ENCODE measurements around the gene LEKR1. TPM values are rescaled to one million over a fixed set of nuclear protein-coding genes. Genes with fewer than 3 reads are reported as not detected.

LEKR1 gene
- total and polyA plus RNA-seq, 2 of the 13 experiments (the other 11 are each of a cell fraction or from before 2014, with no cell fraction given): 0.49 to 1.5 TPM

DNA sequence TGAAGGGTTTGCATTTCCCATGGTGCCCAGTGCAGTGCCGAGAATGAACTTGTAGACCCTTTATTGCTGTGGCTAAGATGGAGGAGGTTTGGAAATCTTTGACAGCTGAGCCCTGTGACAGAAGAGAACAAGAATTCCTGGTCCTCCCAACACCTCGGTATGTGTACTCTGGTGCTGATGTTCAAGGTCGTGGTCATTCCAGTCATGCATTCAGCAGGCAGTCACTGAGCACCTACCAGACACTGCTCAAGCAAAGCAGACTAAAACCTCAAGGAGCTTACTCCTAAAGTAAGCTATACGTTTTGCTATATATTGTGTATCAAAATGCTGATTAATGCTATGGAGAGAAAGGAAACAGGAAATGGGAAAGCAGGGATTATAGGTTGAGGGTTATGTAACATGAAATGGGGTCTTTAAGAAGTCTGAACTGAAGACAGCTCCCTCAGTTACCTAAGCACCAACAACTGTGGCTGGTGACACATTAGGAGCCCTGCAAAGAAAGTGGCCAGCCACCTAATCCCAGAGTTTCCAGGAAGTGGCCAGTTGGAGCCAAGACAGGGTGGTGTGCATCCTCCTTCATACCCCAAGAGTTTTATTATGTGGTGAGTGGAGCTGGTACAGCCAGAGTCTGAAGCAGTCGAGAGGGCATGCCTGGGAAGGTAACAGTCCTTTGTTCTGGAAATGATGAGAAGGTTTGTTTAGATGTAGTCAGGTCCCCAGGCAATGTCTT lies 268.8 kb downstream of the LEKR1 start (continued):
- TF ChIP-seq TFE3 (CRISPR knock-in tag; IDR thresholded peaks at IDR 0.05) (no peak), ZNF354B (CRISPR knock-in tag; IDR thresholded peaks at IDR 0.05) (no peak), GATA4 (IDR thresholded peaks at IDR 0.05; ENCODE audit: borderline replicate concordance, low read depth) (no peak), RXRA (CRISPR knock-in tag; IDR thresholded peaks at IDR 0.05) (no peak; the same call in 1 of the 2 replicates), NR2C2 (CRISPR knock-in tag; IDR thresholded peaks at IDR 0.05; ENCODE audit: borderline replicate concordance) (no peak), NCOR1 (IDR thresholded peaks at IDR 0.05; ENCODE audit: borderline replicate concordance, low read length) (peak; percentile 54; the same call in 1 of the 2 replicates), KLF12 (CRISPR knock-in tag; IDR thresholded peaks at IDR 0.05; ENCODE audit: borderline replicate concordance) (peak; percentile 44; the same call in 1 of the 2 replicates), POLR2A (IDR thresholded peaks at IDR 0.05; ENCODE audit: insufficient read depth in 1 of 2, low read depth in 2 of 2, low read length in 2 of 2) (no peak), ZNF737 (CRISPR knock-in tag; IDR thresholded peaks at IDR 0.05; ENCODE audit: borderline replicate concordance) (no peak), ZNF501 (CRISPR knock-in tag; IDR thresholded peaks at IDR 0.05) (peak; percentile 36; the same call in 1 of the 2 replicates), SCMH1 (CRISPR knock-in tag; IDR thresholded peaks at IDR 0.05; ENCODE audit: borderline replicate concordance) (no peak), RBFOX2 (IDR thresholded peaks at IDR 0.05; ENCODE audit: low read depth, low read length) (no peak), ZNF282 (IDR thresholded peaks at IDR 0.05; ENCODE audit: partially characterized antibody) (no peak)
- TF ChIP-seq, protein P1, sequence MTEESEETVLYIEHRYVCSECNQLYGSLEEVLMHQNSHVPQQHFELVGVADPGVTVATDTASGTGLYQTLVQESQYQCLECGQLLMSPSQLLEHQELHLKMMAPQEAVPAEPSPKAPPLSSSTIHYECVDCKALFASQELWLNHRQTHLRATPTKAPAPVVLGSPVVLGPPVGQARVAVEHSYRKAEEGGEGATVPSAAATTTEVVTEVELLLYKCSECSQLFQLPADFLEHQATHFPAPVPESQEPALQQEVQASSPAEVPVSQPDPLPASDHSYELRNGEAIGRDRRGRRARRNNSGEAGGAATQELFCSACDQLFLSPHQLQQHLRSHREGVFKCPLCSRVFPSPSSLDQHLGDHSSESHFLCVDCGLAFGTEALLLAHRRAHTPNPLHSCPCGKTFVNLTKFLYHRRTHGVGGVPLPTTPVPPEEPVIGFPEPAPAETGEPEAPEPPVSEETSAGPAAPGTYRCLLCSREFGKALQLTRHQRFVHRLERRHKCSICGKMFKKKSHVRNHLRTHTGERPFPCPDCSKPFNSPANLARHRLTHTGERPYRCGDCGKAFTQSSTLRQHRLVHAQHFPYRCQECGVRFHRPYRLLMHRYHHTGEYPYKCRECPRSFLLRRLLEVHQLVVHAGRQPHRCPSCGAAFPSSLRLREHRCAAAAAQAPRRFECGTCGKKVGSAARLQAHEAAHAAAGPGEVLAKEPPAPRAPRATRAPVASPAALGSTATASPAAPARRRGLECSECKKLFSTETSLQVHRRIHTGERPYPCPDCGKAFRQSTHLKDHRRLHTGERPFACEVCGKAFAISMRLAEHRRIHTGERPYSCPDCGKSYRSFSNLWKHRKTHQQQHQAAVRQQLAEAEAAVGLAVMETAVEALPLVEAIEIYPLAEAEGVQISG (CRISPR knock-in tag; IDR thresholded peaks at IDR 0.05): no peak
- TF ChIP-seq, protein P2, sequence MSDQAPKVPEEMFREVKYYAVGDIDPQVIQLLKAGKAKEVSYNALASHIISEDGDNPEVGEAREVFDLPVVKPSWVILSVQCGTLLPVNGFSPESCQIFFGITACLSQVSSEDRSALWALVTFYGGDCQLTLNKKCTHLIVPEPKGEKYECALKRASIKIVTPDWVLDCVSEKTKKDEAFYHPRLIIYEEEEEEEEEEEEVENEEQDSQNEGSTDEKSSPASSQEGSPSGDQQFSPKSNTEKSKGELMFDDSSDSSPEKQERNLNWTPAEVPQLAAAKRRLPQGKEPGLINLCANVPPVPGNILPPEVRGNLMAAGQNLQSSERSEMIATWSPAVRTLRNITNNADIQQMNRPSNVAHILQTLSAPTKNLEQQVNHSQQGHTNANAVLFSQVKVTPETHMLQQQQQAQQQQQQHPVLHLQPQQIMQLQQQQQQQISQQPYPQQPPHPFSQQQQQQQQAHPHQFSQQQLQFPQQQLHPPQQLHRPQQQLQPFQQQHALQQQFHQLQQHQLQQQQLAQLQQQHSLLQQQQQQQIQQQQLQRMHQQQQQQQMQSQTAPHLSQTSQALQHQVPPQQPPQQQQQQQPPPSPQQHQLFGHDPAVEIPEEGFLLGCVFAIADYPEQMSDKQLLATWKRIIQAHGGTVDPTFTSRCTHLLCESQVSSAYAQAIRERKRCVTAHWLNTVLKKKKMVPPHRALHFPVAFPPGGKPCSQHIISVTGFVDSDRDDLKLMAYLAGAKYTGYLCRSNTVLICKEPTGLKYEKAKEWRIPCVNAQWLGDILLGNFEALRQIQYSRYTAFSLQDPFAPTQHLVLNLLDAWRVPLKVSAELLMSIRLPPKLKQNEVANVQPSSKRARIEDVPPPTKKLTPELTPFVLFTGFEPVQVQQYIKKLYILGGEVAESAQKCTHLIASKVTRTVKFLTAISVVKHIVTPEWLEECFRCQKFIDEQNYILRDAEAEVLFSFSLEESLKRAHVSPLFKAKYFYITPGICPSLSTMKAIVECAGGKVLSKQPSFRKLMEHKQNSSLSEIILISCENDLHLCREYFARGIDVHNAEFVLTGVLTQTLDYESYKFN (CRISPR knock-in tag; conservative IDR thresholded peaks at IDR 0.05): peak; percentile 81
- TF ChIP-seq, protein P3, sequence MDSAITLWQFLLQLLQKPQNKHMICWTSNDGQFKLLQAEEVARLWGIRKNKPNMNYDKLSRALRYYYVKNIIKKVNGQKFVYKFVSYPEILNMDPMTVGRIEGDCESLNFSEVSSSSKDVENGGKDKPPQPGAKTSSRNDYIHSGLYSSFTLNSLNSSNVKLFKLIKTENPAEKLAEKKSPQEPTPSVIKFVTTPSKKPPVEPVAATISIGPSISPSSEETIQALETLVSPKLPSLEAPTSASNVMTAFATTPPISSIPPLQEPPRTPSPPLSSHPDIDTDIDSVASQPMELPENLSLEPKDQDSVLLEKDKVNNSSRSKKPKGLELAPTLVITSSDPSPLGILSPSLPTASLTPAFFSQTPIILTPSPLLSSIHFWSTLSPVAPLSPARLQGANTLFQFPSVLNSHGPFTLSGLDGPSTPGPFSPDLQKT (CRISPR knock-in tag; IDR thresholded peaks at IDR 0.05; ENCODE audit: borderline replicate concordance): no peak
- TF ChIP-seq, protein P4, sequence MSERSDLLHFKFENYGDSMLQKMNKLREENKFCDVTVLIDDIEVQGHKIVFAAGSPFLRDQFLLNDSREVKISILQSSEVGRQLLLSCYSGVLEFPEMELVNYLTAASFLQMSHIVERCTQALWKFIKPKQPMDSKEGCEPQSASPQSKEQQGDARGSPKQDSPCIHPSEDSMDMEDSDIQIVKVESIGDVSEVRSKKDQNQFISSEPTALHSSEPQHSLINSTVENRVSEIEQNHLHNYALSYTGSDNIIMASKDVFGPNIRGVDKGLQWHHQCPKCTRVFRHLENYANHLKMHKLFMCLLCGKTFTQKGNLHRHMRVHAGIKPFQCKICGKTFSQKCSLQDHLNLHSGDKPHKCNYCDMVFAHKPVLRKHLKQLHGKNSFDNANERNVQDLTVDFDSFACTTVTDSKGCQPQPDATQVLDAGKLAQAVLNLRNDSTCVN (CRISPR knock-in tag; IDR thresholded peaks at IDR 0.05; ENCODE audit: borderline replicate concordance): no peak
